GM19455 (cell line): ENCODE measurements around the gene CAPN13.

Source experiments
- ATAC-seq: cut with Tn5 transposase; IDR thresholded peaks from one replicate; pipeline ENCODE4 v1.9.1; 2021; ENCODE audit not compliant: unreplicated experiment

CAPN13 gene, protein sequence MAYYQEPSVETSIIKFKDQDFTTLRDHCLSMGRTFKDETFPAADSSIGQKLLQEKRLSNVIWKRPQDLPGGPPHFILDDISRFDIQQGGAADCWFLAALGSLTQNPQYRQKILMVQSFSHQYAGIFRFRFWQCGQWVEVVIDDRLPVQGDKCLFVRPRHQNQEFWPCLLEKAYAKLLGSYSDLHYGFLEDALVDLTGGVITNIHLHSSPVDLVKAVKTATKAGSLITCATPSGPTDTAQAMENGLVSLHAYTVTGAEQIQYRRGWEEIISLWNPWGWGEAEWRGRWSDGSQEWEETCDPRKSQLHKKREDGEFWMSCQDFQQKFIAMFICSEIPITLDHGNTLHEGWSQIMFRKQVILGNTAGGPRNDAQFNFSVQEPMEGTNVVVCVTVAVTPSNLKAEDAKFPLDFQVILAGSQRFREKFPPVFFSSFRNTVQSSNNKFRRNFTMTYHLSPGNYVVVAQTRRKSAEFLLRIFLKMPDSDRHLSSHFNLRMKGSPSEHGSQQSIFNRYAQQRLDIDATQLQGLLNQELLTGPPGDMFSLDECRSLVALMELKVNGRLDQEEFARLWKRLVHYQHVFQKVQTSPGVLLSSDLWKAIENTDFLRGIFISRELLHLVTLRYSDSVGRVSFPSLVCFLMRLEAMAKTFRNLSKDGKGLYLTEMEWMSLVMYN

DNA sequence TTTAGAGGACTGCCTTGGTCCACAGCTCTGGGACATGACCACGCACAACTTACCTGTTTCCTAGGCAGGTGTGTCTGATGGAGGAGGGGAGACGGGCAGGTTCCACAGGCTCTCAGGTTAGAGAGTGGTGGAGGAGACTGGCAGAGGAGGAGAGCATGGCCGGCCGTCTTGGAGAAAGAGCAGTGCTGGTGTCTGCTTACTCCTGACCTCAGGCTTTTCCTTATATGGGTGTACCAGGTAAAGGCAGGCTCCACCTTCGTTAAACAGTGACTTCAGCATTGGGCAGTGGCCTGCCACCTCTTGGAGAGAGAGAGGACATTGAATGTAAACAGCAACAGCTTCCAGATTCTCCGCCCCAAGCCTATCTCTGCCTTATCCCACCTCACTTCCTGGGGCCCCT lies at the start of gene CAPN13:
Gene CAPN13, minus strand, starts transcription at position 198 of the 400 bp plus-strand sequence. CDS start 20,121 bp downstream, outside the sequence.
- no peak for ATAC-seq

DNA sequence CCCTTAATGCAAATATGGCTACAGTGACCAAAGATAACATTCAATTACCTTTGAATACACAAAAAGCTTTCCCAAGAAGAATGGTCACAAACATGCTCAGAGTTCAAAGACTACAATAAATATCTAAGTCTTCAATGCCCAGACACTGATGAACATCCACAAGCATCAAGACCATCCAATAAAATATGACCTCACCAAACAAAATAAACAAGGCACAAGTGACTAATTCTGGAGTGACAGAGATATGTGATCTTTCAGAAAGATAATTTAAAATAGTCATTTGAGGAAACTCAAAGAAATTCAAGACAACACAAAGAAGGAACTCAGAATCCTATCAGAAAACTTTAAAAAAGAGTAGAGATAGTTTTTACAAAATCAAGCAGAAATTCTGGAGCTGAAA lies 40.6 kb upstream of the CAPN13 start:
- no peak for ATAC-seq

DNA sequence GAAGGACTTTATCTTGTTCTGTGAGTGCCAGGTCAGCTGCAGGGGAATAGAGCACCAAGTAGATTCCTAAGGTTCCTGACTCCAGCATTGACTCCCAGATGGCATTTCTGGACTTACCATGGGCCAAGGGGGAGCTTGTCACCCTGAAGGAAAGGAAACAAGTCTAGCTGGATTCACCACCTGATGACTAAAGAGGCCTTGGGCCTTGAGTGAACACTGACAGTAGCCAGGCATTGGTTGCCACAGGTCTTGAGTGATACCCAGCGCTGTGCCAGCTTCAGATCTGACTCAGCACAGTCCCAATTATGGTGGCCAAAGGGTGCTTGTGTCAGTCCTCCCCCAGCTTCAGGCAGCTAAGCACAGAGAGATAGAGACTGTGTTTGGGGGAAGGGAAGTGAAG lies 40.1 kb upstream of the CAPN13 start:
- no peak for ATAC-seq

DNA sequence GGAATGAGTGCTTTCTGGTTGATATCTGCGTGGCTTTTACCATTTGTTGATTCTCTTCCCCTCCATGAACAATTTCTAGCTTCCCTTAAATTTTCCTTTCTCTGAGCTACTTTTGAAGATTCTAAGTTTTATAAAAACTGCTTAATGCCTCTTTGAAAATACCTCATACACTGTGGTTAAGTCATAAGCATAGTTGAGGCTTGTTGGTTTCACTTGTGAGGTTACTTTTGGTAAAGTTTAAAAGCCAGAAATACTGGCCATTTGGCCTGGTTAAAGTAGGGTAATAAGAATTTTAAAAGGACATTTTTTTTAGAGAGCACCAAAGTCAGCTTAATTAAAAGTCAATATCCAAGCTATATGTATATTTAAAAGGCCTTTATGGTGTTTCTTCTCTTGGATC lies 21.3 kb upstream of the CAPN13 start:
- ATAC-seq, result no peak

DNA sequence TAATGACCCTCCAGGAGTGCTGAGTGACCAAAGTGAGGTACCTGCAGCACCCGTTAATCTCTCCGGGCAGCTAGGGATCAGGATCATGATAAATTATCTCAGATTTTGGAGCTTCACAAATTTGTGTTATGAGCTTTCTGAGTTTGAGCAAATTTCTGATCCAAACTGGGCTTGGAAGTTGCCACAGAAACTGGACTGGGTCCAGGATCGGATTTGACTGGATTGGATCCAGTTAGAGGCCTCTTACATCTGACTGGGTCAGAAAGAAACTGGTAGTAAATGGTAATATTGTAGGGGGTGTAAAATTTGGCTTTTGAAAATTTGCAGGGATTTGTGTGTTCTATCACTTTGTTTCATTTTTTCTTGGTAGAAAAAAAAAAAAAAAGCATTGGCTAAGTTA lies 19.7 kb upstream of the CAPN13 start:
- no peak for ATAC-seq

DNA sequence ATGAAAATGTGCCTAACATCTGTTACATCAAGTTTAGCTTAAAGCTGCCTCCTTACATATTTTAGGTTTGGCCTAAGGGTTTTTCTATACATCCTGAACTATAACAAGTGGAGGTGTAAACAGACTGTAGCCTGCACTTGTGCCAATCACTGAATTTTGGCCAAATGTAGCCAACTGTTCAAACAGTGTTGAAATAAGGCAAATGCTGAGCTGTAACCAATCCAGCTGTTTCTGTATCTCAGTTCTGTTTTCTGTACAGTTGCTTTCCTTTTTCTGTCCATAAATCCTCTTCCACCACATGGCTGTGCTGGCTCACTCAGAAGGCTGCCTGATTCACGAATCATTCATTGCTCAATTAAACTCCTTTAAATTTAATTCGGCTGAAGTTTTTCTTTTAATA lies 19.2 kb upstream of the CAPN13 start:
- no peak for ATAC-seq

DNA sequence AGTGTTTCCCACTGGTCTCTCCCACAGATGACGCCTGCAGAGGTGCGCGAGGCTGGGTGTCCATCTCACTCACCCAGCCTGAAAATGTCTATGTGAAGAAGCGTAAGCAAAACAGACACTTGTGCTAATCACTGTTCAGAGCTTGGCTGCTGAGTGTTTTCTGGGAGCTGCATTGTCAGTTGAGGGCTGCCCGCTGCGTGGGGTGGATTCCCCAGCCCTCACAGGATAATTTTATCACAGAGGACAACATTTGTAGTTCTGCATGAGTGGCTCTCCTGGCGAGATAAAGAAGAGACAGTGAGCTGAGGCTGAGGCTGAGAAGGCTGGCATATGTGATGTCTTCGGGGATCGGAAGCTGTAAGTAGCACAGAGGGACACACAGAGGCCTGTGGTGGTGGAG lies 16.2 kb upstream of the CAPN13 start:
- no peak for ATAC-seq

DNA sequence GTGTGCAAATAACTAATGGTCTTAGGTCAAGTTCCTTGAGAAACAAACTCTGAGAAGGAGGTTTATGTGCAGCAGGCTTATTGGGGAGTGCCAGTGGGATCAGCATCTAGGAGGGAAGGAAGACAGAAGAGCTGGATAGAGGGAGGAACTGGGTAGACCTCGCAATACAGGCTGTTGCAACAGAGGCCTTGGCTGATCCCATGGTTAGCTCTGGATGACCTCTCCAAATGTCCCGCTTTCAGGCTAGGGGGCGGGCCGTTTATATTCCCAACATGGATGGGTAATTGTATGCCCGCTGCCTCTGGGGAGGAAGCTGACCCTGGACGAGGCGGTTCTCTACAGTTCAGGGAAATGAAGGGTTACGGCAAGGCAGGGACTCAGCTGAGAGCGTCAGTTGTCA lies 14.7 kb upstream of the CAPN13 start:
- ATAC-seq, result no peak

DNA sequence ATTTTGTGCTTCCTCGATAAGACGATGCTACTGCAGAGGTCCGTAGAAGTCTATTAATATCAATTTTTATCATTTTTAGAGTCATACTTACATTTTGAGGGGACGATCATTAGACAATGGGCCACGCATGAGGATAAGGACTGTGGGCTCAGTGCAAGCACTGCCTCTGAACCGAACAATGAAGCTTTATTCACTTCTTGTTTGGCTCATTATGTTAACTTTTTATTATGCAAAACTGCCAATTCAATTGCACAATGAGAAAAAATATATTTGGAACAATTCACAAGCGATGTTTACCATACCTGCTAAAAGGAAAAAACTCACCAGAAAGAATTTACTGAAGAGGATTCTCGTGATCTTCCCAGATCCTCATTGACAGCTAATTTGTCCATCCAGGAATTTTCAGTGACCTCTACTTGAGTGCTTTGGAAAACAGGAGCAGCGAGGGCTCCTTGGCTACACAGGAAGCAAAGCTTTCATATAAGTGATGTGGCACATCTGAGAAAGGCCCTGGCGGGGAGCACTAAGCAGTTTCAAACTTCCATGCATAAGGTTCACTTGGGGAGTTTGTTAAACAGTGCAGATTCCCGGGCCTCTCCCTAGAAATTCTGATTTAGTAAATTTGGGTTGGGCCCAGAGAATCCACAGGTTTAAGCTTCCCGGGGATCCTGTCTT lies 13.3 kb upstream of the CAPN13 start:
- ATAC-seq, result no peak

DNA sequence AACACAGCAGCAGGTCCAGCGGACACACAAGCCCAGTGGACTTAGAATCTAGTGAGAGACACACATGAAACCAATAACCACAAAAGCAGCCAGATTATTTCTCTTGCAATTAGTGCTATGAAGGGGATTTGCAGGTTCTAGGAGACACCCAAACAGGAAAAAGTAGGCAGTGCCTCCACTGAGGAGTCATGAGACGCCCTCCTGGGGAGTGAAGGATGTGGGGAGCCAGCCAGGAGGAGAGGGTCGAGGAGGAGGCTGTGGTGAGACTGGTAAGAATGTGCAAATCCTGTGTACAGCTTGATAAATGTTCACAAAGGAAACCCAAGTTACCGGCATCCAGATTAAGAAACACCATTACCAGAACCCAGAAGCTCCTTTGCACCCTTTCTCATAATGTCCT lies 2.7 kb upstream of the CAPN13 start:
- no peak for ATAC-seq

DNA sequence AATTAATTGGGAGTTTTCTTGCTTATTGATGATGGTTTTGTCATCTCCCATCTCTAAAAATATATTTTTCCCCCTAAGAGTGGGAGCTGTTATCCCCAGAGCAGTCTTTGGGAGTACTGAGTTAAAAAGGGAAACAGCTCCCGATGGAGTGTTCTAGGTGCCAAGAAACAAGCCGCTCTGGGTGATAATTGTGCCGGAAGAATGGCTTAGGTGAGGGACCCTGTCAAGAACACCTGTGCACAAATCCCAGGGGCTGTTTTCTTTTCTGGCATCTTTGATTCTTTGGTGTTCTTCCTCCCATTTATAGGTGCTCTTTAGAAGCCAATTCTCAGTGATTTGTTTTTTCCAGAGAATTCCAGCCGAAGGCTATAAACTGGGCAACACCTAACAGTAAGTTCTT lies 1.4 kb upstream of the CAPN13 start:
- no peak for ATAC-seq

DNA sequence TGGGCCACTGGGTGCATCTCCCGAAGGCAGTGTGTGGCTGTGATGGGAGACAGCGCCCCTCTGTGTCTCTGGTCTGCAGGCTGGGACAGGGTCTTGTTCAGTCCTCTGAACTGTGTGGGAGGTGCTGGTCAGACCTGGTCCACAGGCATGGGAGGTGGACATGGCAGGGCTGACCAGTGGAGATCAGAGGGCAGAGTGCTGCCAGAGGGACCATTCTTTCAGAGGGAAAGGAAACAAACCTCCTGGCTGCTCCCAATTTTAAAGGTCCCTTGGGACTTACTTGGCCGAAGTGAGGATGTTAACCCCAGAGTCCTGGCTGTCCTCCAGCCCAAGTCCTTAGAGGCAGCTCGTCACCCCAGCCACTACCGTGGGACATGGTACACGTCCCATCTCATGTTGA lies 4.0 kb downstream of the CAPN13 start:
- no peak for ATAC-seq

DNA sequence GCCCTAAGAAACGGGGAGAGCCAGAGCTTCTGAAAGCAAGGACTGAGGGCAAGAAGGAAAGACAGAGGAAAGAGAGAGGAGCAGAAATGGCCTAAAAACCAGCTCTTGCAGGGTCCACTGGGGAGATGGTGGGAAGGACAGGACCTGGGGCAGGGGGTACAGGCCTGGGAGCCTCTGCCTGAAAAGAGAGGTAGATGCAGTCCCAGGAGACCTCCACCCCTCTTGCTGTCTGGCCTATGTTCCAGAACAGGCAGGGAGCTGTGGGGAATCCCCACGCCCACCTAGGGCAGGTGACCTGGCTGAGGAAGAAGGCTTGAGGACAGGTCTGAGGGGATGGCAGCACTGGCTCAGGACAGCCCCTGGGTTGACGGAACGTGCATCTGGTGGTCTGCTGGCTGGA lies 4.6 kb downstream of the CAPN13 start:
- ATAC-seq, result no peak

DNA sequence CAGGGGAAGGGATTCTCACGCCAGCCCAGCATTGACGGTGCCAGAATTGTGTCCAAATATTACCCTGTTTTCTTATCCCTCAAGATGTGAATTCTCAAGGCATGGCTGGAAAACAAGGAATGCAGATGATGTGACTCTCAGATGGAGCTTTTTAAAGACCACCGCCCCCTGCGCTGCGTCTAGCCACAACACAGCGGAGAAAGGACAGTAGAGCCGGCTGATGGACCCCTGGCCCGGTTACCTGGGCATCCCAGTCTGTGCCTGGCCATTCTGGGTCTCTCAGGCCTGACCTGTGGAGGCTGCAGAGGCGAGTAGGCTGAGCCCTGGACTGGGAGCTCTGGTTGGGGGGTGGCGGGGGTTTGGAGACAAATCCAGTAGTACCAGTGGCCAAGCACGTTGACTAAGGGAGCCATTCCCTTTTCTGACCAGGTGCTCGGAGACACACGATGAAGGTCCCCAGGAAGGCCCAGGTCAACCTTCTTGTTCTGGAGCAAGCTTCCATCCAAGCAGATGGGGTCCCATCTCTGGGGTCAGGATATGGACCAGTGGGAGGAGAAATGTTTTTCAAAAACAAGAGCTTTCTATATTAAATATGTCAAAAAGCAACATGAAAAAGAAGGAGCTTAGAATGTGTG lies 5.3 kb downstream of the CAPN13 start:
- ATAC-seq, result no peak

DNA sequence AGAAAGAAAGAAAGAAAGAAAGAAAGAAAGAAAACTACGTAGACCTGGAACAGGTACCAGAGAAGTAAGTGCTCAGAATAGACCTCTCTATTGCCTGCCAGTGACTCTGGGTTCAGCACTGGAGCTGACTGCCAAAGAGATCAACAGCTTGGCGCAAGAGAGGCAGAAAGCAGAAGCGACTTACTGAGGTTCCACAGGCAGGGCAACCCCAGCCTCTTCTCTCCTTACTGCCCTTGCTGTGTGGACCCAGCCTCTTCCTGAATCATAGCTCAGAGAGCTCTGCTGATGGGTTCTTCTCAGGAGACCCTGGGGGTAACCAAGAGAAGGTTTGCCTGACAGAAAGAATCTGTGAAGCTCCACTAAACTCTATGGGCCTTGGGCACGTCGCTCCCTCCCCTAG lies 7.1 kb downstream of the CAPN13 start:
- ATAC-seq, result no peak

DNA sequence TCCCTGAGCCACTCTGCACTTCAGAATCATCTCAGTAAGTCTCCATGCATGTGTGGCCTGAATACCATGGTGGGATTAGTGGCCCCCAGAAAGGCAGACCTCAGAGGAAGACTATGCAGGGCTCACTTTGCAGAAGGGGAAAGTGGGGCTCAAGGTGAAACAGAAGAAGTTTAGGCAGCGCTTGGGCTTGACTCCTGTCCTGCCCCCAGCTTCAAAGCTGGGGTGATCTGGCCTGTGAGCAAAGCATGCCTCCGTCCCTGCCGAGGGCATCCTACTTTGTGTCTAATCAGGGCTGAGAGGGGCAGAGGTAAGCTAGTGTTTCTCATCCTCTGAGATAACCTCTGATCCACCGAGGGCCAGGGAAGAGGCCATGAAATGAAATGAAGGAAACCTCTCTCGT lies 7.9 kb downstream of the CAPN13 start:
- no peak for ATAC-seq

DNA sequence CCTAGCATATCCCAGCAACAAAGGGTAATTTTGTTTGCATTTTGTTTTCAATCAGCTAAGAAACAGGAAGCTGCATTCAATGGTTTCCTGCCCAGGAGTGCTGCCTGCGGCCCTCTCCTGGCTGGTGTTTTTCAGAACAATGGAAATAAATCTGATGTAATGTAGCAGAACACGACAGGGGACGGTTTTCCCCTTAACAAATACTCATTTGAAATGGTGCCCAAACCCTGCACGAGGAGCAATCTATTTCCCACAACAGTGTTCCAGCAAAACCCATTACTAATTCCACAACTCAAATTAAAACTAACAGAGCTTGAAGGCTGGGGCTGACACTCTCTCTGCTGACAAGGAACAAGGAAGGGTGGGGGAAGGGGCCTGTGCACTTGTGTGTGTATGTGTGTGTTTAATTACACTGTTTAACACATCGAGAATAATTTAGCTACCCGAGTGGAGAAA lies 8.7 kb downstream of the CAPN13 start:
- ATAC-seq, result no peak

DNA sequence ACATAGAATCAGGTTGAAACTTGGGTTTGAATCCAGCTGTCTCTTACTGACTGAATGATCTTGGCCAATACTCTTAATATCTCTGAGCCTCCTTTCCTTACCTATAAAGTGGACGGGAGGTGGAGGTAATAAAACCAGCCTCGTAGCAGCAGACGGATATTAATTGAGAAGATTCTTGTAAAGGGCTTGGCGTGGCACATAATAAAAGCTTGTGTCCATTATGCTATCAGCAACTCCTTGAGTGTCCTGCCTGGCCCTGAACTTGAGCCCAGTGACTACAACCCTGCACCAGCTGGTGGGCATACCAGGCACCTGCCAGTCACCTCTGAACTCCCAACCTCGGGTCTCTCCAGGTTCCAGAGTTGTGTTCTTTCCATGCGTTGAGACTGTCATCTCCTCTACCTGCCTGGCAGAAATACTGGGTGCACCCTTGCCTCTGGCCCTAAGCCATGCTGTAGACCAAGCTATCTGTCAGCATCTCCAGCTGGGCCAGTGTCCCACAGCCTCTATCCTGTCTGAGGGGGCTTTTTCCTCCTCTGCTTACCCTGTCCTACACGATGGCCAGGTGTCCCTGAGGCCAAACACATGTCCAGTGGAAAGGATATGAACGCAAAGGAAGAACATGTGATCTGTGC lies 9.7 kb downstream of the CAPN13 start:
- no peak for ATAC-seq

DNA sequence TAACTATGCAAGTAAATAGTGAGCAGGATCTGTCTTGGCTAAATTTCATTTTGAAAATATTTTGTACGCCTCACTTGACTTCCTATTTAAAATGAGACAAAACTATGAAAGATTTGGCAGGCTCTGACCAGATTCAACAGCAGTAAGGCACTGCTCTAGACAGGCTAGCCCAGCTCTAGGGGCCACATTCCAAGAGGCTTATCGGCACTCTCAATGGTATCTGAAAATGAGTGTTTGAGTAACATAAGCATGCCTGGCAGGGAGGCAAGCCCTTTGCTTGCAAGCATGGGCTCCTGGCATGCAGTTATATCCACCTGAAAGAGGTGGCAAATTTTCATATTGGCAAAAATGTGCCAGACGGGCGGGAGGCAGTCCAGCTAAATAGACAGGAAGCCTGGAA lies 10.5 kb downstream of the CAPN13 start:
- no peak for ATAC-seq

DNA sequence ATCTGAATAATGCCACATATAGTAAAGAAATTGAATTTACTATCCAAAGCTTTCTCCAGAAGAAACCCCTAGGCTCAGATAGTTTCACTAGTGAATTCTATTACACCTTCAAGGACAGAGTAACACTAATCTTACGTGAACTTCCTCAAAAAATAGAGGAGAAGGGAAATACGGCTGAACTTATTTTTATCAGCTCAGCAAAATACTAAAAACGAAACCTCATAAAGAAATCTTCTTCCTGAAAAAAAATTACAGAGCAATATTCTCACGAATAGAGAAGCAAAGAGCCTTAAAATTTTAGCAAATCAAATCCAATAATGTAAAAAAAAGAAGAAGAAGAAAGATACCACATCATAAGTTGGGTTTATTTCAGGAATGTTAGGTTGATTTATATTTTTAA lies 14.7 kb downstream of the CAPN13 start:
- ATAC-seq, result no peak

DNA sequence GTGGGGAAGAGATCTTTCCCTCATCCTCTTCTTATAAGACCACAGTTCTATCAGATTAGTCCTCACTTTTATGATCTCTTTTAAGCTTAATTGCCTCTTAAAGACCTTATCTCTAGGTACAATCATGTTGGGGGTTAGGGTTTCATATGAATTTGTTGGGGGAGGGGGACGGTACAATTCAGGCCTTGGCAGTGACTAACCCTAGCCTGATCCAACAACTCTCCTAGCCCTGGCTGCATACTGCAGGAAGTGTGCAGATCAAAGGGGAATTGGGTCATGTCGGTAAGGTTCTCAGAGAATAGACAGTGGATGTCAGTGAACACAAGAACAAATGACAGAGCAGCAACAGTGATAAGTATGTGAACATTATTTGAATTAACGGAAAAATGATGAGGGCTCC lies 16.4 kb downstream of the CAPN13 start:
- no peak for ATAC-seq
